ENCODE results near the gene KLHL35. TPM values are rescaled to one million over a fixed set of nuclear protein-coding genes. Genes with fewer than 3 reads are reported as not detected.

KLHL35 gene
- total and polyA plus RNA-seq, 2 experiments from 2014 or later = 0.63 to 1.7 TPM

GRCh38 chr11:75408957-75409219, 24.1 kb downstream of the KLHL35 start:
- H3K9me3 ChIP-seq (ENCODE audit: low read depth) = no peaks in the 10 kb centered on the region
- peaks cover 46% of the 10 kb centered on the region for H4K20me1 ChIP-seq (ENCODE audit: insufficient read depth, poor library complexity, severe bottlenecking)
- H2AFZ ChIP-seq = no peak overlapping the region
- no peak overlapping the region for H3K4me2 ChIP-seq
- H3K4me3 ChIP-seq = no peak overlapping the region
- 98% methylated on average over 2 of the region's 2 CpGs for WGBS (ENCODE audit: low lambda C conversion rate, missing lambda C conversion rate)
- H3K36me3 ChIP-seq (replicated peaks; ENCODE audit: insufficient read depth, low read depth) = peaks cover 8% of the 10 kb centered on the region
- H3K27me3 ChIP-seq = no peaks in the 10 kb centered on the region
- TF ChIP-seq EZH2phosphoT487 (IDR thresholded peaks at IDR 0.05; ENCODE audit: low read depth, severe bottlenecking, unreplicated experiment) = no peak
- no peak for TF ChIP-seq CTCF (IDR thresholded peaks at IDR 0.05; ENCODE audit: poor library complexity)
- TF ChIP-seq EZH2 (IDR thresholded peaks at IDR 0.05; ENCODE audit: borderline replicate concordance) = no peak
- H3K79me2 ChIP-seq = peaks cover 39% of the 10 kb centered on the region
- no peak for DNase-seq (ENCODE audit: low spot score)
- H3K27ac ChIP-seq = no peak overlapping the region
- H3K9me2 ChIP-seq (replicated peaks; ENCODE audit: insufficient read depth) = no peaks in the 10 kb centered on the region
- no peaks in the 10 kb centered on the region for H3K4me1 ChIP-seq (ENCODE audit: insufficient read depth)

GRCh38 chr11:75406338-75406777, 26.6 kb downstream of the KLHL35 start:
- no peaks in the 10 kb centered on the region for H3K9me2 ChIP-seq (replicated peaks; ENCODE audit: insufficient read depth)
- no peak overlapping the region for H3K4me3 ChIP-seq
- peaks cover 15% of the 10 kb centered on the region for H3K4me1 ChIP-seq (ENCODE audit: insufficient read depth)
- H3K4me2 ChIP-seq = no peak overlapping the region
- TF ChIP-seq EZH2 (IDR thresholded peaks at IDR 0.05; ENCODE audit: borderline replicate concordance) (no peak), CTCF (IDR thresholded peaks at IDR 0.05; ENCODE audit: poor library complexity) (no peak), EZH2phosphoT487 (IDR thresholded peaks at IDR 0.05; ENCODE audit: low read depth, severe bottlenecking, unreplicated experiment) (no peak)
- peak overlapping the region; percentile 4 for H3K27ac ChIP-seq
- H3K9me3 ChIP-seq (ENCODE audit: low read depth) = no peaks in the 10 kb centered on the region
- peaks cover 64% of the 10 kb centered on the region for H3K79me2 ChIP-seq
- H4K20me1 ChIP-seq (ENCODE audit: insufficient read depth, poor library complexity, severe bottlenecking) = peaks cover 72% of the 10 kb centered on the region
- no peak overlapping the region for H2AFZ ChIP-seq
- DNase-seq (ENCODE audit: low spot score) = no peak
- peaks cover 8% of the 10 kb centered on the region for H3K36me3 ChIP-seq (replicated peaks; ENCODE audit: insufficient read depth, low read depth)
- H3K27me3 ChIP-seq = no peaks in the 10 kb centered on the region
- 78% methylated on average over 1 of the region's 1 CpG for WGBS (ENCODE audit: low lambda C conversion rate, missing lambda C conversion rate)

- Histone ChIP-seq H3K27me3 (no peaks in the 10 kb centered on the region), H3K36me3 (replicated peaks; ENCODE audit: insufficient read depth, low read depth) (peaks cover 8% of the 10 kb centered on the region), H3K4me3 (no peak overlapping the region), H2AFZ (no peak overlapping the region), H3K9me2 (replicated peaks; ENCODE audit: insufficient read depth) (no peaks in the 10 kb centered on the region), H3K9me3 (ENCODE audit: low read depth) (no peaks in the 10 kb centered on the region), H3K27ac (no peak overlapping the region), H3K79me2 (peaks cover 83% of the 10 kb centered on the region), H4K20me1 (ENCODE audit: insufficient read depth, poor library complexity, severe bottlenecking) (peaks cover 87% of the 10 kb centered on the region), H3K4me1 (ENCODE audit: insufficient read depth) (peaks cover 19% of the 10 kb centered on the region), H3K4me2 (no peak overlapping the region)
- 96% methylated on average over 15 of the region's 15 CpGs for WGBS (ENCODE audit: low lambda C conversion rate, missing lambda C conversion rate)
- TF ChIP-seq EZH2 (IDR thresholded peaks at IDR 0.05; ENCODE audit: borderline replicate concordance) (no peak), CTCF (IDR thresholded peaks at IDR 0.05; ENCODE audit: poor library complexity) (no peak), EZH2phosphoT487 (IDR thresholded peaks at IDR 0.05; ENCODE audit: low read depth, severe bottlenecking, unreplicated experiment) (no peak)
- DNase-seq (ENCODE audit: low spot score) = no peak
Observed at GRCh38 chr11:75403983-75404658, 28.9 kb downstream of the KLHL35 start.
